LNCAP (cell line): ENCODE results near the gene TMEM117.

ENCODE experiments used
- TF ChIP-seq, protein P1 (sequence below): fragments of 450-650 bp; IDR thresholded peaks from 2 replicates; pipeline ENCODE4 v1.5.1; 2017; ENCODE audit warnings: mild to moderate bottlenecking

Gene TMEM117

DNA sequence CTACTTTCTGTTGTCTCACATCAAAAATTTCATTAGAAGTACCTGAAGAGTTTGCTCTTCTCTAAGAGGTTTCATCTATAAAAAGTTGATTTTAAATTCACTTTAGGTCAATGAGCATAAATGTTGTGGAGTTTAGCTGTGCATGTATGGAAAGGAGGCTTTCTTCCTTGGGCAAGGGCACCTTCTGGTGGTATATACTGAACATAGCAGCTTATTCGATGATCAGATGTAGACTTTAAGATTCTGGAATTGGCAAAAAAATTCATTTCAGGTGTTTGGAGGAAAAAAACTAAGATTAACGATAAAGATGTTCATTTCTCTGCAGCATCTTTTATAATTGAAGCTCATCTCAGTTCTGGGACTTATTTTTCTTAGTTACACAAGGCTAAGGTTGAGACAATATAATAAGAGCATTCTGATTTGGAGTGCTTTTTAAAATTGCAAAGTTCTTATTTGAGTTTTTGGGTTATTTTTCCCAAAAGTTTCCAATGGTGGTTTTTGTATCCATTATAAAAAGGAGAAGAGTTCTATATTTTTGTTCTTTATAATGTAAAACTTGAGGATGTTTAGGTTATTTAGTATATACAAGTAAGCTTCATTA is 46.8 kb downstream of the TMEM117 start:
- TF ChIP-seq, protein P1, sequence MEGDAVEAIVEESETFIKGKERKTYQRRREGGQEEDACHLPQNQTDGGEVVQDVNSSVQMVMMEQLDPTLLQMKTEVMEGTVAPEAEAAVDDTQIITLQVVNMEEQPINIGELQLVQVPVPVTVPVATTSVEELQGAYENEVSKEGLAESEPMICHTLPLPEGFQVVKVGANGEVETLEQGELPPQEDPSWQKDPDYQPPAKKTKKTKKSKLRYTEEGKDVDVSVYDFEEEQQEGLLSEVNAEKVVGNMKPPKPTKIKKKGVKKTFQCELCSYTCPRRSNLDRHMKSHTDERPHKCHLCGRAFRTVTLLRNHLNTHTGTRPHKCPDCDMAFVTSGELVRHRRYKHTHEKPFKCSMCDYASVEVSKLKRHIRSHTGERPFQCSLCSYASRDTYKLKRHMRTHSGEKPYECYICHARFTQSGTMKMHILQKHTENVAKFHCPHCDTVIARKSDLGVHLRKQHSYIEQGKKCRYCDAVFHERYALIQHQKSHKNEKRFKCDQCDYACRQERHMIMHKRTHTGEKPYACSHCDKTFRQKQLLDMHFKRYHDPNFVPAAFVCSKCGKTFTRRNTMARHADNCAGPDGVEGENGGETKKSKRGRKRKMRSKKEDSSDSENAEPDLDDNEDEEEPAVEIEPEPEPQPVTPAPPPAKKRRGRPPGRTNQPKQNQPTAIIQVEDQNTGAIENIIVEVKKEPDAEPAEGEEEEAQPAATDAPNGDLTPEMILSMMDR, result peak; percentile 90

DNA sequence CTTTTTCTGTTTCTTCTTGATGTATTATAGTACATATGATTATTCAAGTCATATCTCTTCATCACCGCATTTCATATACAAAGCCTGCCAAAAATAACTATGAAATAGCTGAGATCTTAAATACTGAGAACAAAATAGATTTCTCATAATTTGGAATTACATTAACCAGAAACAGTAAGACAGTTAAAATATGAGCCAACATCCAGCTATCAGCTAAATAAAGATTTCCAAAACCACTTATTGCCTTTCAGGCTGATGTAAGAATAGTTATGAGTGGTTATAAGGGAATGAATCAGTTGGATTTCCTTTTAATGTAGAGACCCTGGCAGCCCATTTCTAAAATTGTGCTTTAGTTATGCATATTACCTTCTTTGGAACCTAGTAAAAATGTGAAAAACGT is 47.4 kb downstream of the TMEM117 start:
- TF ChIP-seq, protein P1, result no peak

DNA sequence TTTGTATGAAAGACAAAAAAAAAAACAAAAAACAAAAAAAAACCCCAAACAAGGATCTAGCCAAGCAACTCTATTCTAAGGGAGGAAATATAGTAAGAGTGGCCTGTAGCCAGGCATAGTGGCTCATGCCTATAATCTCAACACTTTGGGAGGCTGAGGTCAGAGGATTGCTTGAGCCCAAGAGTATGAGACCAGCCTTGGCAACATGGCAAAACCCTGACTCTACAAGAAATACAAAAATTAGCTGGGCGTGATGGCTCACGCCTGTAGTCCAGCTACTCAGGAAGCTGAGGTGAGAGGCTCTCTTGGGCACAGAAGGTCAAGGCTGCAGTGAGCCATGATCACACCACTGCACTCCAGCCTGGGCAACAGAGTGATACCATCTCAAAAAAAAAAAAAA is 47.9 kb downstream of the TMEM117 start:
- TF ChIP-seq, protein P1, result no peak

DNA sequence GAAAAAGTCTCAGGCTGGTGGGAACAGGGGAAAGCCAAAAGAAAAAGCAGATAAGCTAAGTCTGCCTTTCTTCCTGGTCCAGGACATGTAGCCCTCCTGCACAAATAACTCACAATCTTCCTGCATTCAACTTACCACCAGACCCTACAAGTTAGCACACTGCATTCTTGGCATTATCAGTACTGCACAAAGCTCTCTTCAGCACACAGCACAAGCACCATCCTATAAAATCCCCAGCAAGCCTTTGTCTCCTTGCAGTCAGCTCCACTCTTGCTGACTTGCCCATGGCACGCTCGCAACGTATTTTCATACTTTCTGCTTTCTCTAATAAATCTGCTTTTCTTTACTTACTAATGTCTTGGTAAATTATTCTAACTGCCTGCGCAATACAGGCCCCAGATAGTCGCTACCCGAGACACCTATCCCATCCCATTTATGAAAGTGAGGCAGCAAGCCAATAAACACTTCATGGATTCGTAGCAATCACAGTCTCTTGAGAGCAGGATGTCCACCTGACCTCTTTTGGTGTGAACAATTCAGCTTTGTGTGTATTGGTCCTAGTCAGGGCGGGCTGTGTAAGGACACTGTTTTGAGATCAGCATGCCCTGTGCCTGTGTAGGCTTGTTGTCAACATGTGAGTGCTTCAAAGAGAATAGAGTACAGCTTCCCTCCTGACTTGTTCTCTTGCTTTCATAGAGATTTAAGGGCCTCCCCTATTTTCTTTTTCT is 49.0 kb downstream of the TMEM117 start:
- TF ChIP-seq, protein P1, result no peak

DNA sequence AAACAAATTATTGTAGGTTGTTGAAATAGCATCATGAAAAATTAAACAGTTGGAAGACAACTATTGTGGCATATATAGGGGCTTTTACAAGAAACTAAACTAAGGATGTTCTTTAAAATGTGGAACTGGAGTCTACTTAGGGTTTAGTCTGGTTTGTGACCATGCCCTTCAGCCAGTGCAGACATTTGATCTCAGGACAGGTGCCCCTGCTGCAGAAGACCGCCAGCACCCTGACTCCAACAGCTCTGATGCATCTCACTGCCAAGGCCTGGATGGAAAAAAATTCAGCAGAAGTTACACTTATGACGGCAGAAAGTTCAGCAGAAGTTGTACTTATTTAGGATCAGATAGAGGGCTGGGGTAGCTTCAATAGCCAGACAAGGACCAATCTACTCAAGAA is 51.5 kb downstream of the TMEM117 start:
- TF ChIP-seq, protein P1, result no peak

DNA sequence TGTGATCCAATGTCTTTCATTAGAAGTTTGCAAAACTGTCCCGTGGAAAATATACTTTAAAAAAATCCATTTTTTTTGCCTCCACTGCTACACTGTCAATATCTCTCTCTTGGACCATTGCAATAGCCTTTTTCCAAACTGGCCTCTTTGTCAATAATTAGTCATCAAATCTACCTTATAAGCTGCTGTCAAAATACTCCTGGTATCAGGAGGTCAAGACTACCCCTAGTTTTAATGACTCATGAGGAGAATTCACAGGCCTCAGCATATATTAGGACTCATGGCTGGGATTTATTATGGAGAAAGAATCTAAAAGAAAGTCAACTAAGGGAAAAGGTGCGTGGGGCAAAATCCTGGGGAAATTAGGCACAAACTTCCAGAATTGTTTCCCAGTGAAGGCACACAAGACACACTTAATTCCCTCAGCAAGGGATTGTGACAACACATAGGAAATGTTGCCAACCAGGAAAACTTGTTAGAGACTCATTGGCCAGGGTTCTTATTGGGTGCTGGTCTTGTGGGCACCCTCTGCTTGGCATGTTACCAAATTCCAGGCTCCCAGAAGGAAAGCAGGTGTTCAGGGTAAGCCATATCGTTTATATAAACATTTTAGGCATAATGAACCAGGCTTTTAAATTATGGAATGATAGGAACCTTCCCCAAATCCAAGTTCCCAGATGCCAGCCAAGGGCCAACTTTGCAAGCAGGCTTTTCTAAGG is 56.1 kb downstream of the TMEM117 start:
- TF ChIP-seq, protein P1, result no peak

DNA sequence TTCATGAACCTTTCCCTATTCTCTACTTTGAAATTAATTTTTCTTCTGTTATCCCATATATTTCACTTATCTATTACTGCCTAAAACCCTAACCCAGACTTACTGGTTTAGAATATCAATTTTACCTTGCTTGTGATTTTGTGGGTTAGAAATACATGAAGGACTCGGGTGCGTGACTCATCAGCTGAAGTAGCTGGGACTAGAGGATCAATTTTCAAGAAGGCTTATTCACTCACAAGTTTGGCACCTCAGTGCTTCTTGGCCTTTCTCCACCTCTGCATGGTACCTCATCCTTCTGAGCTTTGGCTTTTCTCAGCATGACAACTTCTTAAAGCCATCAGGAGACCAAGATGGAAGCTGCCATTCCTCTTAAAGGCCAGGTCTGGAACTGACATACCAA is 57.8 kb downstream of the TMEM117 start:
- TF ChIP-seq, protein P1, result no peak
